Neural progenitor cell (in vitro differentiated cells): Measurements from ENCODE around the gene GSTO2.

Experiments used
- CTCF ChIP-seq: fragments of 200-600 bp; sonication (generic); IDR thresholded peaks from 2 replicates; pipeline ENCODE4 v1.5.1; 2017; ENCODE audit warnings: antibody characterized with exemption, mild to moderate bottlenecking
- EZH2 ChIP-seq: fragments of 200-600 bp; sonication (generic); IDR thresholded peaks from 2 replicates; pipeline ENCODE4 v1.6.1; 2017; ENCODE audit warnings: antibody characterized with exemption, mild to moderate bottlenecking, moderate library complexity

GRCh38 chr10:104246976-104247375 is 22.0 kb upstream of the GSTO2 start:
- TF ChIP-seq CTCF, result no peak
- no peak for TF ChIP-seq EZH2
